ENCODE measurements around the gene WWOX.

Gene WWOX

GRCh38 chr16:78648517-78648916, 549.1 kb downstream of the WWOX start:
- TF ChIP-seq CTCF (IDR thresholded peaks at IDR 0.05; ENCODE audit: low read depth, low read length), result no peak
- DNase-seq (ENCODE audit: extremely low read depth, low read depth), result no peak

- no peak for TF ChIP-seq CTCF (IDR thresholded peaks at IDR 0.05; ENCODE audit: low read depth, low read length)
- no peak for DNase-seq (ENCODE audit: extremely low read depth, low read depth)
Measured at GRCh38 chr16:78650339-78651074, 551.1 kb downstream of the WWOX start.

- no peak for TF ChIP-seq CTCF (IDR thresholded peaks at IDR 0.05; ENCODE audit: low read depth, low read length)
- no peak for DNase-seq (ENCODE audit: extremely low read depth, low read depth)
Measured at GRCh38 chr16:78654929-78655328, 555.5 kb downstream of the WWOX start.

- no peak for TF ChIP-seq CTCF (IDR thresholded peaks at IDR 0.05; ENCODE audit: low read depth, low read length)
- no peak for DNase-seq (ENCODE audit: extremely low read depth, low read depth)
Measured at GRCh38 chr16:78655331-78656113, 556.1 kb downstream of the WWOX start.

GRCh38 chr16:78656887-78657286, 557.4 kb downstream of the WWOX start:
- no peak for TF ChIP-seq CTCF (IDR thresholded peaks at IDR 0.05; ENCODE audit: low read depth, low read length)
- DNase-seq (ENCODE audit: extremely low read depth, low read depth), result no peak

GRCh38 chr16:78659216-78659615, 559.8 kb downstream of the WWOX start:
- DNase-seq (ENCODE audit: extremely low read depth, low read depth), result no peak
- TF ChIP-seq CTCF (IDR thresholded peaks at IDR 0.05; ENCODE audit: low read depth, low read length), result no peak

- no peak for DNase-seq (ENCODE audit: extremely low read depth, low read depth)
- no peak for TF ChIP-seq CTCF (IDR thresholded peaks at IDR 0.05; ENCODE audit: low read depth, low read length)
Measured at GRCh38 chr16:78659668-78660217, 560.3 kb downstream of the WWOX start.
